GM12878 (cell line): Measurements from ENCODE around the gene YBEY. TPM values are rescaled to one million over a fixed set of nuclear protein-coding genes. Genes with fewer than 3 reads are reported as not detected.

Source experiments
- ATAC-seq: fragments of 200-7000 bp; cut with Tn5 transposase; 3 replicates; pipeline ENCODE4 v1.9.1; 2020; ENCODE audit warnings: mild to moderate bottlenecking, moderate library complexity
- BruUV-seq: library from RNA; stranded (reverse); fragments of 400-500 nt; replicated peaks from 2 replicates; lab custom pipeline; 2021; lab: Mats Ljungman, UMichigan
- CTCF ChIA-PET: fragments of 300-600 bp; sonication (Branson Sonifier 250); formaldehyde crosslinking; extraction: SDS; loops from one replicate; lab custom pipeline; 2021; ENCODE audit warnings: inconsistent platforms; lab: Yijun Ruan, JAX
- POLR2A ChIA-PET: fragments of 350-600 bp; formaldehyde crosslinking; extraction: SDS; loops from one replicate; lab custom pipeline; 2021; ENCODE audit warnings: inconsistent platforms; lab: Charles Lee
- RAD21 ChIA-PET: fragments of 300-600 bp; sonication (Branson Sonifier 250); formaldehyde crosslinking; loops from one replicate; lab custom pipeline; 2023; ENCODE audit warnings: antibody characterized with exemption; ENCODE audit not compliant: unreplicated experiment; lab: Charles Lee
- SMC1A ChIA-PET: fragments of 300-600 bp; sonication (Branson Sonifier 250); formaldehyde crosslinking; loops from one replicate; lab custom pipeline; 2023; ENCODE audit not compliant: unreplicated experiment, uncharacterized antibody; lab: Charles Lee
- DNase-seq: peaks from one replicate; pipeline ENCODE4 v3.0.0-alpha.2; 2011; ENCODE audit warnings: low read depth, low spot score
- FAIRE-seq: peaks from 3 replicates; lab custom pipeline; 2011; peaks lifted over from hg19 to GRCh38; lab: Jason Lieb, UNC
- H2AFZ ChIP-seq: 2 replicates; pipeline ENCODE4 v1.6.0; 2011; ENCODE audit warnings: low read depth, low read length, control low read depth; ENCODE audit not compliant: control insufficient read depth
- H3K27ac ChIP-seq: 2 replicates; pipeline ENCODE4 v1.5.1; 2011; ENCODE audit warnings: control low read depth; ENCODE audit not compliant: control insufficient read depth, insufficient read depth
- H3K27me3 ChIP-seq, 2 experiments: replicated peaks in 1 of 2; 2 replicates each; pipeline versions ENCODE4 v1.6.0 to v1.6.1; 2011; ENCODE audit warnings: low read length in 1 of 2; ENCODE audit not compliant: control insufficient read depth in 2 of 2, insufficient read depth in 2 of 2
- H3K36me3 ChIP-seq, 2 experiments: 2 replicates each; pipeline ENCODE4 v1.5.1; 2011; ENCODE audit warnings: low read length in 1 of 2; ENCODE audit not compliant: control insufficient read depth in 2 of 2, insufficient read depth in 2 of 2
- H3K4me1 ChIP-seq: 2 replicates; pipeline ENCODE4 v1.6.1; 2011; ENCODE audit warnings: mild to moderate bottlenecking, low read length, moderate library complexity, mixed read lengths; ENCODE audit not compliant: control insufficient read depth, insufficient read depth
- H3K4me2 ChIP-seq: 2 replicates; pipeline ENCODE4 v1.6.0; 2011; ENCODE audit warnings: control low read depth; ENCODE audit not compliant: control insufficient read depth, insufficient read depth
- H3K4me3 ChIP-seq: fragments of 200-600 bp; sonication (generic); 2 replicates; pipeline ENCODE4 v1.5.1; 2016
- H3K79me2 ChIP-seq: 2 replicates; pipeline ENCODE4 v1.6.0; 2011; ENCODE audit warnings: low read length; ENCODE audit not compliant: control insufficient read depth, insufficient read depth
- H3K9ac ChIP-seq: 2 replicates; pipeline ENCODE4 v1.8.0; 2011; ENCODE audit warnings: low read length, control low read depth, mixed read lengths; ENCODE audit not compliant: control insufficient read depth, insufficient read depth
- H3K9me3 ChIP-seq: replicated peaks from 3 replicates; pipeline ENCODE4 v1.5.1; 2011; ENCODE audit warnings: mild to moderate bottlenecking, low read length; ENCODE audit not compliant: control insufficient read depth, insufficient read depth
- H4K20me1 ChIP-seq: 2 replicates; pipeline ENCODE4 v1.6.0; 2011; ENCODE audit not compliant: control insufficient read depth, insufficient read depth
- BACH1 ChIP-seq: fragments of 450-650 bp; IDR thresholded peaks from 2 replicates; pipeline ENCODE4 v1.6.1; 2017; ENCODE audit warnings: mild to moderate bottlenecking, borderline replicate concordance
- CHD1 ChIP-seq: IDR thresholded peaks from 2 replicates; pipeline ENCODE4 v1.6.1; 2012; ENCODE audit warnings: low read depth, low read length, improper control_type of control experiment
- EED ChIP-seq: sonication (generic); IDR thresholded peaks from 2 replicates; pipeline ENCODE4 v1.6.1; 2016; ENCODE audit warnings: antibody characterized with exemption, low read depth
- IKZF1 ChIP-seq: fragments of 450-650 bp; conservative IDR thresholded peaks from 2 replicates; pipeline ENCODE4 v1.6.1; 2017; ENCODE audit warnings: antibody characterized with exemption, mild to moderate bottlenecking
- IKZF2 ChIP-seq, 2 experiments: fragments of 450-650 bp; IDR thresholded peaks; 2 replicates each; pipeline ENCODE4 v1.6.1; 2017; ENCODE audit warnings: mild to moderate bottlenecking in 2 of 2, moderate library complexity in 2 of 2
- LARP7 ChIP-seq: fragments of 450-650 bp; IDR thresholded peaks from 2 replicates; pipeline ENCODE4 v1.6.1; 2017; ENCODE audit warnings: mild to moderate bottlenecking
- NR2F1 ChIP-seq: fragments of 450-650 bp; conservative IDR thresholded peaks from 2 replicates; pipeline ENCODE4 v1.6.1; 2017; ENCODE audit warnings: mild to moderate bottlenecking
- SREBF1 ChIP-seq: IDR thresholded peaks from 2 replicates; pipeline ENCODE4 v1.6.1; 2012; ENCODE audit warnings: mild to moderate bottlenecking, low read length
- TBL1XR1 ChIP-seq: IDR thresholded peaks from 2 replicates; pipeline ENCODE4 v1.6.1; 2012; ENCODE audit warnings: low read depth, low read length, improper control_type of control experiment
- ZNF24 ChIP-seq: fragments of 450-650 bp; IDR thresholded peaks from 2 replicates; pipeline ENCODE4 v1.6.1; 2017; ENCODE audit warnings: antibody characterized with exemption, mild to moderate bottlenecking
- WGBS: methylation state at CpG from one replicate; pipeline ENCODE4 v1.1.6; 2016; ENCODE audit warnings: low lambda C conversion rate; ENCODE audit not compliant: insufficient replicate concordance, insufficient coverage; ENCODE audit errors: missing lambda C conversion rate; 5-methylcytosine and 5-hydroxymethylcytosine counted together
- in situ Hi-C: fragments of 300-500 bp; cut with MboI; formaldehyde crosslinking; loops from 9 replicates; pipeline ENCODE4 v1.14.3; 2018; ENCODE audit warnings: mixed read lengths
- intact Hi-C: fragments of 100-400 bp; cut with micrococcal nuclease; formaldehyde crosslinking; loops from one replicate; pipeline ENCODE4 v1.14.2; 2022; ENCODE audit not compliant: unreplicated experiment
- polyA plus RNA-seq, 11 experiments: library from polyadenylated mRNA; depleted of rRNA in 4 of 11; unstranded in 6 of 11; stranded (reverse) in 5 of 11; fragments of >200 nt; fragmentation: Nextera tagmentation in 4 of 11; fragmentation: Illumina TruSeq in 1 of 11; extraction: Ambion mirVana in 4 of 11; extraction: Trizol in 1 of 11; gene quantifications; 1 replicate in 1 of 11; 2 replicates in 10 of 11; pipeline versions ENCODE4 v1.2.1 to v1.2.3, GENCODE V29; 2011 to 2016; ENCODE audit warnings: inconsistent platforms in 2 of 11, missing spikeins in 2 of 11, low read depth in 1 of 11
- total RNA-seq, 4 experiments: library from RNA; depleted of rRNA in 3 of 4; stranded (reverse); fragments of >200 nt in 3 of 4; fragmentation: Illumina TruSeq in 1 of 4; extraction: Trizol in 1 of 4; gene quantifications; 2 replicates each; pipeline versions ENCODE4 v1.2.1 to v1.2.3, GENCODE V29; 2013 to 2021
- TF ChIP-seq, protein P1 (sequence below): IDR thresholded peaks from 2 replicates; pipeline ENCODE4 v1.6.1; 2012; ENCODE audit warnings: low read depth, low read length, improper control_type of control experiment
- TF ChIP-seq, protein P2 (sequence below): IDR thresholded peaks from 2 replicates; pipeline ENCODE4 v1.6.1; 2012; ENCODE audit warnings: low read depth, low read length, improper control_type of control experiment
- TF ChIP-seq, protein P3 (sequence below): fragments of 450-650 bp; IDR thresholded peaks from 2 replicates; pipeline ENCODE4 v1.6.1; 2017; ENCODE audit warnings: mild to moderate bottlenecking, moderate library complexity
- TF ChIP-seq, protein P4 (sequence below): fragments of 450-650 bp; formaldehyde crosslinking; IDR thresholded peaks from 2 replicates; pipeline ENCODE4 v1.5.0; 2022; ENCODE audit warnings: mild to moderate bottlenecking, missing genetic modification characterization

Gene YBEY
- total and polyA plus RNA-seq, 10 of the 15 experiments (the other 5 are each of a cell fraction or from before 2014, with no cell fraction given), result 6.5 to 31.4 (median 18.5) TPM

DNA sequence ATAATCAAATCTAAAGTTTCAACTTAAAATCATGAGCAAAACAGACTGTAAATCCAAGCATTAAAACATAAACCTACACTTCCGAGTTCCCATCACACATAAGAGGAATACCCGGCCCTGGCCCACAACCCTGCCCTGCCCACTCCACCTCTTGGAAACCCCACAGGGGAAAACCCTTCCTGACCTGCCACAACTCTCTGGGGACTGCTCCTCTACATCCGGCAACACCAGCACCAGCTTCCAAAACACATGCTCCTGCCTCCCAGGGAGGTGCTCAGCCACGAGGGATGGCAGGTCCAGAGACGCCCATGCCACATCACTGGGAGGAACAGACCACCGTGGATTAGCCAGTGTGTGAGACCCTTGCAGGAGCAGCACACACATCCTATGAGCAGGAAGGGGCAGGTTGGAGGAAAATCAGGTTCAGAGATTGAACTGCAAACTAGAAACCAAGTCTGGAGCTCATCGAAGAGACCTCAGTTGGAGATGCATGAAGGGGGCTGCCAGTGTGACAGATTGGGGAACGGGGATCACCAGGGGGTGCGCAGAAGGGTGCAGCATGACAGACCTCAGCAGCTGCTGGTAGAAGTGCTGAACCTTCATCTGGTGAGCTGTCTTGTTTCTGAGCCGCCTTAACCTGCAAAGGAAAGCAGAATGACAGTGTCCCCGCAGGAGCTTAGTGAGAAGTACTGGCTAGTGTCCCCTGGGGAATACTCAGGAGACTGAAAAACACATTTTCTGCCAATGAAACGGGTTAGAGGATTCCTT lies 31.8 kb upstream of the YBEY start:
- Histone ChIP-seq H3K27me3 (no peaks in the 10 kb centered on the region), H3K27ac (peak overlapping the region; percentile 55), H3K4me1 (peaks cover 15% of the 10 kb centered on the region), H3K9ac (no peak overlapping the region), H2AFZ (no peak overlapping the region), H3K4me3 (no peak overlapping the region), H3K79me2 (no peaks in the 10 kb centered on the region), H3K4me2 (no peak overlapping the region), H3K36me3 (peaks cover 38 to 53% of the 10 kb centered on the region in 2 experiments), H3K9me3 (no peaks in the 10 kb centered on the region; the same call in 2 of the 3 replicates), H4K20me1 (no peaks in the 10 kb centered on the region)
- peak; percentile 85 for ATAC-seq
- SMC1A ChIA-PET, result interaction anchor here (0.6 to 1.9 kb wide), 7 partner anchors 8 to 71 kb away, joined by 3 to 15 read pairs (median 3); no protein-coding TSS in a partner anchor
- BruUV-seq, result no TSS peak
- CTCF ChIA-PET, result interaction anchor here (0.9 to 6.3 kb wide), 8 partner anchors 24 to 148 kb away, joined by 3 to 59 read pairs (median 6); partner anchors contain the start of genes LSS, MCM3AP and YBEY
- no peak for FAIRE-seq
- DNase-seq, result peak; percentile 48
- intact Hi-C loops, result loop anchor here (2.0 to 5.0 kb wide), 2 partner anchors 30 to 68 kb away; partner anchors contain the start of genes C21orf58, MCM3AP and PCNT
- in situ Hi-C loops, result no loop called here
- POLR2A ChIA-PET, result interaction anchor here (0.9 to 1.7 kb wide), 5 partner anchors 13 to 247 kb away, joined by 3 to 9 read pairs (median 4); no protein-coding TSS in a partner anchor
- RAD21 ChIA-PET, result interaction anchor here (0.9 to 3.5 kb wide), 7 partner anchors 20 to 111 kb away, joined by 3 to 19 read pairs (median 8); partner anchors contain the start of genes LSS, MCM3AP and YBEY
- WGBS, result 60% methylated on average over 12 of the region's 12 CpGs
- TF ChIP-seq CHD1, result no peak
- TF ChIP-seq, protein P1, sequence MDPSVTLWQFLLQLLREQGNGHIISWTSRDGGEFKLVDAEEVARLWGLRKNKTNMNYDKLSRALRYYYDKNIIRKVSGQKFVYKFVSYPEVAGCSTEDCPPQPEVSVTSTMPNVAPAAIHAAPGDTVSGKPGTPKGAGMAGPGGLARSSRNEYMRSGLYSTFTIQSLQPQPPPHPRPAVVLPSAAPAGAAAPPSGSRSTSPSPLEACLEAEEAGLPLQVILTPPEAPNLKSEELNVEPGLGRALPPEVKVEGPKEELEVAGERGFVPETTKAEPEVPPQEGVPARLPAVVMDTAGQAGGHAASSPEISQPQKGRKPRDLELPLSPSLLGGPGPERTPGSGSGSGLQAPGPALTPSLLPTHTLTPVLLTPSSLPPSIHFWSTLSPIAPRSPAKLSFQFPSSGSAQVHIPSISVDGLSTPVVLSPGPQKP, result 0 out of 2 replicates have a peak, but pooled peaks have one; percentile 14
- peak; percentile 76 for TF ChIP-seq IKZF1
- TF ChIP-seq, protein P2, sequence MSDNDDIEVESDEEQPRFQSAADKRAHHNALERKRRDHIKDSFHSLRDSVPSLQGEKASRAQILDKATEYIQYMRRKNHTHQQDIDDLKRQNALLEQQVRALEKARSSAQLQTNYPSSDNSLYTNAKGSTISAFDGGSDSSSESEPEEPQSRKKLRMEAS, result peak; percentile 42; the same call in 1 of the 2 replicates
- peak; percentile 29; the same call in 1 of the 2 replicates for TF ChIP-seq NR2F1
- peak; percentile 63; the same call in 1 of the 2 replicates for TF ChIP-seq TBL1XR1
- TF ChIP-seq SREBF1, result 0 out of 2 replicates have a peak, but pooled peaks have one; percentile 10
- no peak for TF ChIP-seq ZNF24
- TF ChIP-seq, protein P3, sequence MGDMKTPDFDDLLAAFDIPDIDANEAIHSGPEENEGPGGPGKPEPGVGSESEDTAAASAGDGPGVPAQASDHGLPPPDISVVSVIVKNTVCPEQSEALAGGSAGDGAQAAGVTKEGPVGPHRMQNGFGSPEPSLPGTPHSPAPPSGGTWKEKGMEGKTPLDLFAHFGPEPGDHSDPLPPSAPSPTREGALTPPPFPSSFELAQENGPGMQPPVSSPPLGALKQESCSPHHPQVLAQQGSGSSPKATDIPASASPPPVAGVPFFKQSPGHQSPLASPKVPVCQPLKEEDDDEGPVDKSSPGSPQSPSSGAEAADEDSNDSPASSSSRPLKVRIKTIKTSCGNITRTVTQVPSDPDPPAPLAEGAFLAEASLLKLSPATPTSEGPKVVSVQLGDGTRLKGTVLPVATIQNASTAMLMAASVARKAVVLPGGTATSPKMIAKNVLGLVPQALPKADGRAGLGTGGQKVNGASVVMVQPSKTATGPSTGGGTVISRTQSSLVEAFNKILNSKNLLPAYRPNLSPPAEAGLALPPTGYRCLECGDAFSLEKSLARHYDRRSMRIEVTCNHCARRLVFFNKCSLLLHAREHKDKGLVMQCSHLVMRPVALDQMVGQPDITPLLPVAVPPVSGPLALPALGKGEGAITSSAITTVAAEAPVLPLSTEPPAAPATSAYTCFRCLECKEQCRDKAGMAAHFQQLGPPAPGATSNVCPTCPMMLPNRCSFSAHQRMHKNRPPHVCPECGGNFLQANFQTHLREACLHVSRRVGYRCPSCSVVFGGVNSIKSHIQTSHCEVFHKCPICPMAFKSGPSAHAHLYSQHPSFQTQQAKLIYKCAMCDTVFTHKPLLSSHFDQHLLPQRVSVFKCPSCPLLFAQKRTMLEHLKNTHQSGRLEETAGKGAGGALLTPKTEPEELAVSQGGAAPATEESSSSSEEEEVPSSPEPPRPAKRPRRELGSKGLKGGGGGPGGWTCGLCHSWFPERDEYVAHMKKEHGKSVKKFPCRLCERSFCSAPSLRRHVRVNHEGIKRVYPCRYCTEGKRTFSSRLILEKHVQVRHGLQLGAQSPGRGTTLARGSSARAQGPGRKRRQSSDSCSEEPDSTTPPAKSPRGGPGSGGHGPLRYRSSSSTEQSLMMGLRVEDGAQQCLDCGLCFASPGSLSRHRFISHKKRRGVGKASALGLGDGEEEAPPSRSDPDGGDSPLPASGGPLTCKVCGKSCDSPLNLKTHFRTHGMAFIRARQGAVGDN, result peak; percentile 16
- TF ChIP-seq, protein P4, sequence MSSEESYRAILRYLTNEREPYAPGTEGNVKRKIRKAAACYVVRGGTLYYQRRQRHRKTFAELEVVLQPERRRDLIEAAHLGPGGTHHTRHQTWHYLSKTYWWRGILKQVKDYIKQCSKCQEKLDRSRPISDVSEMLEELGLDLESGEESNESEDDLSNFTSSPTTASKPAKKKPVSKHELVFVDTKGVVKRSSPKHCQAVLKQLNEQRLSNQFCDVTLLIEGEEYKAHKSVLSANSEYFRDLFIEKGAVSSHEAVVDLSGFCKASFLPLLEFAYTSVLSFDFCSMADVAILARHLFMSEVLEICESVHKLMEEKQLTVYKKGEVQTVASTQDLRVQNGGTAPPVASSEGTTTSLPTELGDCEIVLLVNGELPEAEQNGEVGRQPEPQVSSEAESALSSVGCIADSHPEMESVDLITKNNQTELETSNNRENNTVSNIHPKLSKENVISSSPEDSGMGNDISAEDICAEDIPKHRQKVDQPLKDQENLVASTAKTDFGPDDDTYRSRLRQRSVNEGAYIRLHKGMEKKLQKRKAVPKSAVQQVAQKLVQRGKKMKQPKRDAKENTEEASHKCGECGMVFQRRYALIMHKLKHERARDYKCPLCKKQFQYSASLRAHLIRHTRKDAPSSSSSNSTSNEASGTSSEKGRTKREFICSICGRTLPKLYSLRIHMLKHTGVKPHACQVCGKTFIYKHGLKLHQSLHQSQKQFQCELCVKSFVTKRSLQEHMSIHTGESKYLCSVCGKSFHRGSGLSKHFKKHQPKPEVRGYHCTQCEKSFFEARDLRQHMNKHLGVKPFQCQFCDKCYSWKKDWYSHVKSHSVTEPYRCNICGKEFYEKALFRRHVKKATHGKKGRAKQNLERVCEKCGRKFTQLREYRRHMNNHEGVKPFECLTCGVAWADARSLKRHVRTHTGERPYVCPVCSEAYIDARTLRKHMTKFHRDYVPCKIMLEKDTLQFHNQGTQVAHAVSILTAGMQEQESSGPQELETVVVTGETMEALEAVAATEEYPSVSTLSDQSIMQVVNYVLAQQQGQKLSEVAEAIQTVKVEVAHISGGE, result no peak
- peak; percentile 61 to 71 for TF ChIP-seq IKZF2 (IDR thresholded peaks at IDR 0.05)
- peak; percentile 64; the same call in 1 of the 2 replicates for TF ChIP-seq EED
- TF ChIP-seq BACH1, result 0 out of 2 replicates have a peak, but pooled peaks have one; percentile 14
- TF ChIP-seq LARP7, result no peak
